D341Med (cell line): ENCODE measurements around the gene COX8A.
A peak's percentile ranks its signal among the peaks of the same experiment; 100 is the strongest.
"Not testable (repeated sequence)": the region's sequence is repeated elsewhere in the genome, so short reads cannot be mapped to it uniquely, and the experiment has no call there.

Experiments used
- DNase-seq: peaks from one replicate; pipeline ENCODE4 v3.0.0; 2012; ENCODE audit warnings: low spot score

COX8A gene, protein sequence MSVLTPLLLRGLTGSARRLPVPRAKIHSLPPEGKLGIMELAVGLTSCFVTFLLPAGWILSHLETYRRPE

DNA sequence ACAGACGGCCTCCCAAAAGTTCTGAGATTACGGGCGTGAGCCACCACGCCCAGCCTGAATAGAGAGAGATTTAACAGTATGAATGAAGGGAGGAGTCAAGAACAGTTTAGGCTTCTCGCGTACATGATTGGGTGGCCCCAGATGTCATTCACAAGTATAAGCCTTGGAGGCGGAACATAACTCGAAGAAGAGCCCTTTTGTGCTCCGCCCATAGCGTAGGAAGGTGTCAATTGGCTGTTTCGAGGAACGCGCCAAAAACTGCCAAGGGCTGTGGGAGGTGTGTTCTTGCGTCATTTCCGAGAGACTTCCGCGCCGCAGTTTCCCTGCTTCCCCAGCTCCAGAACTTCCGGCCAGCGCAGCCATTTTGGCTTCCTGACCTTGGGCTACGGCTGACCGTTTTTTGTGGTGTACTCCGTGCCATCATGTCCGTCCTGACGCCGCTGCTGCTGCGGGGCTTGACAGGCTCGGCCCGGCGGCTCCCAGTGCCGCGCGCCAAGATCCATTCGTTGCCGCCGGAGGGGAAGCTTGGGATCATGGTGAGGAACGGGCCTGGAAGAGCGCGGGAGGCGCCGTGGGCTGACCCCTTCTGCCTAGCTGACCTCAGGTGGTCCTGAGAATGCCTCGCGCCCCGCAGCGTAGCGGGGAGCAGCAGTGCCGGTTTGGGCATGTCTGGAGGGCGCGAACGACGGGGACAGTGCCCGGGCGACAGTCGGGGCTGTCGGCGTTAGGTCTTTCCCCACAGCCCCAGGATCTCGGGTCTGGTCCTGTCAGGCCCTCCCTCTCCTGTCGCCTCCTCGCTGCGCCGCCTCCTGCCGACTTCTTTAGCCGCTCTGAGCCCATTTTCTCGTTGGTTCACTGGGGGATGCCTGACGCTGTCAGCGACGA is at the start of gene COX8A:
Gene COX8A (plus strand): TSS at position 362 of the 885 bp plus-strand sequence. CDS start 61 bp downstream, at position 423.
- peak; percentile 93 for DNase-seq

DNA sequence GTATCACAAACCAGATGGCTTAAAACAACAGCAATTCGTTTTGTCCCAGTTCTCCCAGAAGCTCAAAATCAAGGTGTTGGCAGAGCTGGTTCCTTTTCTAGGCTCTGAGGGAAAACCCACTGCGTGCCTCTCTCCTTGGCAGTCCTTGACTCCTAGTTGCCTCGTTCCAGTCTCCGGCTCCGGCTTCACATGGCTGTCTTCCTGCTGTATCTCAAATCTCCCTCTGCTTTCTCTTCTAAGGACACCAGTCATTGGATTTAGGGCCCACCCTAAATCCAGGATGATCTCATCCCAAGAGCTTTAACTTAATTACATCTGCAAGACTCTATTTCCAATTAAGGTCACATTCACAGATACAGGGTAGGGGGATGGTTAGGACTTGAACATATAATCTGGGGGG is 44.8 kb upstream of the COX8A start:
- peak; percentile 39 for DNase-seq

DNA sequence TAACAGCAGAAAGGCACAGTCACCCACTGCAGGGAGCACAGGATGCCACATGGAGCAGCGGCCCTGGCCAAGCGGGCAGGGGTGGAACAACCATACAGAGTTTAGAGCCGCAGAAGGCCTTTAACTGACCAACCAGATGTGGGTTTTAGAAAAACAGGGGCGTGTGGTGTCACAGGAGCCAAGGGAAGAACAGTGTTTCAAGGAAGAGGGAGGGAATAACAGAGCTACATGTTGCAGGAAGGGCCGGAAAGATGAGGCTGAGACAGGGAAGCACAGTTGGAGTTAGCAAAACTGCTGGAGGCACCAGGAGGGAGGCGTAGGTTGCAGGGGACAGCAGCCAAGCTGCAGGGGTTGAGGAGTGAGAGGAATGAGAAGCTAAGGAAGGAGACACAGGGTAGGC is 43.4 kb upstream of the COX8A start:
- no peak for DNase-seq

DNA sequence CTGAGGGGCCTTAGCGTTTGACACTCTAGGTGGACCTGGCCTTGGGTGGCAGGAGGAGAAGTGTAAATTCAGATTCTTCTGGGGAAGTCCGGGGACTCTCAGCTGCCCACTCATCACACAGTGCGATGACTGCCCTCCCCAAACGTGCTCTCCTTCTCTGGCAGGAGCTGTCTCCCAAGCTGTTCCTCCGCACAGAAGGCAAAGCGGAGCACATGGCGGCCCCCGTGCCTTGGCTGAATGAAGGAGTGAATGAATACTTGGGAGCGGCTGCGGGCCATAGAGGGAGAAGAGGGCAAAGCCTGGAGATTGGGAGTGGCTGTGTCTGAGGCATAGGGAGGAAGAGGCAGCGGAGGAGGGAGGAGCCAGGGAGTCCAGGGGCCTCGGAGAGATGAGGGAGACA is 42.5 kb upstream of the COX8A start:
- DNase-seq = no peak

DNA sequence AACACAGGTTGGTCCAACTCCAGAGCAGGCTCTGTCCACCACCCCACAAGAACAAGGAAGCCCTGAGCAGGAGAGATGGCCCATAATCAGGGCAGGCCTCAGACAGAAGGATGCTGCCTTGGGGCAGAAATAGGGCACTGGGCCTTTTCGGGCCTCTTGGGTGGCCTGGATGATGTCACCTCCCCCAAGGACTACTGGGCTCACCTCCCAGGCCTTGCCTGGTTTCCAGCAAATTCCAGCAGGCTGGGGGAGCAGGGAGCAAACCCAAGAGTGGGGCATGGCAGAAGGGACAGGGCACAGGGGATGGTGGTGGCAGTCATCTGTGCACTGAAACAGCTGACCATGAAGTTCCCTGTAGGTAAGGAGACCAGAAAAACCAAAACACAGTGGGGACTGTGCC is 41.0 kb upstream of the COX8A start:
- DNase-seq = no peak

DNA sequence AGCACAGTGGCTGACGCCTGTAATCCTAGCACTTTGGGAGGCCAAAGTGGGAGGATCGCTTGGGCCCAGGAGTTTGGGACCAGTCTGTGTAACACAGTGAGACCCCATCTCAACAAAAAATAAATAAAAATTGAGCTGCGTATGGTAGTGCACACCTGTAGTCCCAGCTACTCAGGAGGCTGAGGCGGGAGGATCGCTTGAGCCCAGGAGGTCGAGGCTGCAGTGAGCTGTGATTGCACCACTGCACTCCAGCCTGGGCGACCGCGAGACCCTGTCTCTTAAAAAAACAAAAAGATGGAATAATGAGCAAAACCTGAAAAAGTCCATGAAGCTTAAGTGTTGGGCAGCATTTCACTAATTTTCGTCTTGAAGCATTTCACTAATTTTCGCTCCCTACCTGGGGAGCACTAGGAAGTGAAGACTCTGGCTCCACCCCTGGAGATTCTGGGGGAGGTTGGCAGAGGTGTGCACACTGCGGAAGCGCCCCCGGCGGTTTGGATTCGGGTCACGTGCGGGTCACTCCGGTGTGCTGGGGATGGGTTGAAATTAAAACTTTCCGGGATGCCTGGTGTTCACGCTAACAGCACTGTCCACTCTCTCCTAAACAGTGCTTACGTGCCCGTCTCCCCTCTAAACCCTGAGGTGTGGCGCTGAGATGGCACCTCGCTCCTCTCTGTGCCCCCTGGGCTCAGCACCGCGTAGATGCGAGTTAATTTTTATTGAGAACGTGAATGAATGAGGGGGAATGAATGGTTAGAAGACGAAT is 36.5 kb upstream of the COX8A start:
- DNase-seq = no peak

DNA sequence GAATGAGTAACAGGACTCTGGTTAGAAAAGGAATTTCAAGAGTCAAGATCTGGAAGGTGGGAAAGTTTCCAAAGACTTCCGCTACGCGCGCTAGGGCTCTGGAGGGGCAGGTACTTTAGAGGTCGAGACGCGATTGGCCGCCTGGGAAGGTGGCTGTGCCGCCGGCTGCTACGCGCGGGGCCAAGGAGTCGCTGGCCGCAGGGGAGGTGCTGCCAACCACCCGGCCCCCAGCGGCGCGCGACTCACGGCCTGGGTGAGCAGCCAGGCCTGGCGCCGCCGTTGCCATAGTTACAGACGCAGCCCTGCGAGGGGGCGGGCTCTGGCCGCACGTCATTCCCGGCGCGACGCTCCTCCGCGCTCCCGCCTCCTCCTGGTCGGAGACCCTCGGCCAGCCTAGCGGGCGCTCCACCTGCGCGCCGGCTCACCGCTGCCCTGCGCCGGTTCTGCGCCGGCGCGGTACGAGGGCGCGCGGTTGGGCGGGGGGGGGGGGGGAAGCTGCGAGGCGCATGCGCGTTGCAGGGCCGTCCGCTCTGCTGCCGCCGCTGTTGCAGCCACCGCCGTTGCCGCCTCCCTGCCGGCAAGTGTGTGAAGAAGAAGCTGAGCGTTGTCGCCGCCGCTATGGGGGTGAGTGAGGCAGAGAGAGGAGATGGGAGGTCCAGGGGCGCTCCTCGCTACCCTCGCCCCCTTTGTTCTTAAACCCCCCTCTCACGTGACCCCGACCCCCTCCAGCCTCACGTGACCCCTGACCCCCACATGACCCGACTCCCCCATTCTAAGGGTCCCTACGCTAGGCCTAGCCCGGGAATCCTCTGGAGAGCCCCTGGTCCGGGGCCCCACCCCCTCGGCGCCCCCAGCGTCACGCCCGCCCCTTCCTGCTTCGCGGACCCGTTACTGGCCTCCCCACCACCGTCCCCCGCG is 35.7 kb upstream of the COX8A start, which contains the start of gene NAA40:
Gene NAA40 (plus strand): TSS at position 524 of the 918 bp plus-strand sequence. CDS start 95 bp downstream, at position 619.
- peak; percentile 99 for DNase-seq

DNA sequence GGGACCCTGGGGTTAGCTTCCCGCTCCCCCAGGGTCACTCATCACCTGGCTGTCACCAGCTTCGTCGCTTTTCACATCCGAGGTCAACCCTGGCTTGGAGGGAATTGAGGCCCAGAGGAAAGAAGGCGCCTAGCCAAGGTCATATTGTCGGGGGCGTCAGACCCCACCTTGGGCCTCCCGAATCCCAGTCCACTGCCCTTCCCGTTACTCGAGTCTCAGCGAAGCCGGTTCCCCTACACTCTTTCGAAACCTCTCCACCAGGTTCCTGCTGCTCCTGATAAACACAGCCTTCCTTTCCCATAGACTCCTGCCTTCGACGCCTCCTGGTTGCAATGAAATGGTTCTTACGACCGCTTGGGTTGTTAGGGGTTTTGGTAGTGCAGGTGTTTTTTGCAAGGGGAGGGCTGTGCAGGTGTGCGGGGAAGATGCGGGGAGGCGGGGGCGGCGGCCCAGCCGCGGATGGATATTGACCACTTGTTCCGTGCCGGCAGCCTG is 35.0 kb upstream of the COX8A start:
- no peak for DNase-seq

DNA sequence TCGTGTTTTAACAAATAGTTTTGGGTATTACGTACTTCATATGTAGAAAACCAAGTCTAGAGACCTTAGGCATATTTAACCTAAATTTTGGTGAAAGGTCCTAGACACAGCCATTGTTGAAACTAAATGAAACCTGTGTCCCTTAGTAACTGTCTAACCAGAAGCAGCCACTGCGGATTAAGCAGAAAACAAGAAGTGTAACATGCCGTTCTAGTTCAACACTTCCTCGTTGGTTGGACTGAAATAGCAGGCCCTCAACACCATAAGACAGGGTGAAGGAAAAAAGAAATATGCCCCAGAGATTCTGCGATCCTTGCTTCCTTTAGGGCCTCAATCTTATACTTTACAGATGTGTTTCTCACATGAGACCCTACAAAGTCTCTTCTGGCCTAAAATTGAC is 33.6 kb upstream of the COX8A start:
- no peak for DNase-seq

DNA sequence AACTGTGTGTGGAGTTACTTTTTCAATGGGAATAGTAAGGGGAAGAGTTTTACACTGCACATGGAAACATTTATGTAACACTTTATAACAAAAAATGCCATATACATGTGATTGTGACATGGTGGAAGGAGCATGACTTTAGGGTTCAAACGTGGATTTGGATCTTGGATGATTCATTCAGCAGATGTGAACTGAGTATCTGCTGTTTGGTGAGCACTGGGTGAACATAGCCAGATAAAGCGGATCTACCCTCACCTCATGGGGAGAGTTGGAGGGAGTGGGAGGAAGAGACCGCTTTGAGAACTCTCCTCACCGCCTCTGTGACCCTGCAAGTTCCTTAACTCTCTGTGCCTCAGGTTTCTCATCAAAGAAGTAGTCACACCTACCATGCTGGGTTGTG is 32.5 kb upstream of the COX8A start:
- DNase-seq = no peak

DNA sequence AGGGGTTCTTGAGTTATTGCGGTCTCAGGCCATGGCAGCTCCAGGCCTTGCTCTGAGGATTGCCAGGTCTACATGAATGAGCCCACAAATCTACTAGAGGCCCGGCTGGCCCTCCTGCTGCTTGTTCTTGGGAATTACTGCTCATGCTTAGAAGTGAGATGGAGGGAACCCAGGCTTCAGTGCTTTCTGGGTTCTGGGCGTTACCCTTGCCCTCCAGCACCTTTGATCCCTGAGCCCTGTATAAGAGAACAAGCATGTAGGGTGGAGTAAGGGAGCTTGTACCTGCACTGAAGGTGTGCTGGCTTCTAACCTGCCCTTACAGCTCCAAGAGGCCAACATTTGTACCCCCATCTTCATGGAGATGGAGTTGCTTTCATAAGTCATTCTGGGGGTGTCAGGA is 31.6 kb upstream of the COX8A start:
- no peak for DNase-seq

DNA sequence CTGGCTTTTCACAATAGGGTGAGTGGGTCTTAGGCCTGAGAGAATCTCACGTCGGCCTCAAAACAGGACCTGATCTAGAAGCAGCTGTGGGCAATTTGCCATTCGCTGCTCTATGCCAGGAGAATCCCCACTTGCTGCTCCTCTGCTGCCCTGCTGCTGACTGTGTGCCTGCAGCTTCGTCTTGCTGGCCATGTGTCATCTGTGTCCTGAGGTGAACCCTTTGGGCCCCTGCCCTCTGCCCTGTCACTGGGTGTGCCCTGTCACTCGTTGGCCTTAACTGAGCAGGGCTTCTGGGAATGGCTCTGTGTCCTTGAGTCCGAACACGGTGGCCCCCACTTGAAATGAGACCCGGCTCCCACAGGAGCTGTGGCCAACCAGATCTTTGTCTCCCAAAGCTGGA is 29.4 kb upstream of the COX8A start:
- no peak for DNase-seq

DNA sequence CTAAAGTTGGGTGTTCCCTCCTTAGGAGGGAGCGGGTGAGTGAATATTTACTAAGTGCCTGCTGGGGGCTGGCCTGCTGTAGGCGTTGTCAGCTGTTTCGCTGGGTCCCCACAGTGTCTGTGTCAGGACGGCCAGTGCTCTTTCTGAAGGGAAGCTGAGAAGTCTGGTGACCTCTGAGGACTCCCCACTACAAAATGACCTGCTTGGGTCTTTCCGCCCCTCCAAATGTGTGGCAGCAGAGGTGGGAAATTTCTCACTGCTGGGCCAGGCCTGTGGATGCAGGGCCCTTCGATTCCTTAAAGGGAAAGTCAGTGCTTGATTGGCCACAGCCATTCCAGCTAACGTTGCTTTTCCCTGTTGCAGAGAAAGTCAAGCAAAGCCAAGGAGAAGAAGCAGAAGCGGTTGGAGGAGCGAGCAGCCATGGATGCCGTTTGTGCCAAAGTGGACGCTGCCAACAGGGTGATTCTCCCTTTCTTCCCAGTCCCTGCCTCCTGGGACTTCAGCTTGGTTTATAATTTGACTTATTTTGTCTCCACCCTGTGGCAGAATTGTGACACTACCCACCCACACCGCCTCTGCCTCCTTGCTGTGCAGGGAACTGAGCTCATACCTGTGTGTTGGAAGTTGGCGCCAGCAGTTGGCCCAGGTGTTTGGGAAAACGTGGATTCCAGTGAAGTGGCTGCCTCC is 28.8 kb upstream of the COX8A start:
- DNase-seq = peak; percentile 85

DNA sequence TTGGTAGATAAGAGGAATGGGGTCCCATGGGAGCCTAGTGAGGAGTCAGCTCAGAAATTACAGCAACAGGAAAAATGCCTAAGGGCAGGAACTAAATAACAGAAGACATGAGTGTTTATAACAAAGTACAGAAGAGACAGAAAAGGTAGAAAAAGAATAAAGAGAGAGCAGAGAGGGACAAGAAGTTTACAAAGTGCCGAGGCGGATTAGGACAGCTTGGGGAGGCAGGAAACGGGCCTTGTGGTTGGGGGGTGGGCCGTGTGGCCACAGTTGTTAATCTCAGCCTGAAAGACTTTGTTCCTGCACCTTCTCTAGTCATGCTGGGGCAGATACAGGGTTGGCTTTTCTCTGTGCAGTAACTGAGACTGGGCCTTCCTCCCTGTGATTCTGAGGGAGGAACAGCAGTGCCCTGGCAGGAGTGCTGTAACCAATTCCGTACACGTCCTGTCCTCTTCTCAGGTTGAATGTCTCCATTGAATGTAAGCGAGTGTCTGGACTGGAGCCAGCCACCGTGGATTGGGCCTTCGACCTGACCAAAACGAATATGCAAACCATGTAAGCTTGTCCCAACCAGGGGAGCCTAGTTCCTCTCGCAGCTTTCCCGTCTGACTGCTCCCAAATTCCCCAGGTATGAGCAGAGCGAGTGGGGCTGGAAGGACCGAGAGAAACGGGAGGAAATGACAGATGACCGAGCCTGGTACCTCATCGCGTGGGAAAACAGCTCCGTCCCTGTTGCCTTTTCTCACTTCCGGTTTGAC is 22.5 kb upstream of the COX8A start:
- no peak for DNase-seq

DNA sequence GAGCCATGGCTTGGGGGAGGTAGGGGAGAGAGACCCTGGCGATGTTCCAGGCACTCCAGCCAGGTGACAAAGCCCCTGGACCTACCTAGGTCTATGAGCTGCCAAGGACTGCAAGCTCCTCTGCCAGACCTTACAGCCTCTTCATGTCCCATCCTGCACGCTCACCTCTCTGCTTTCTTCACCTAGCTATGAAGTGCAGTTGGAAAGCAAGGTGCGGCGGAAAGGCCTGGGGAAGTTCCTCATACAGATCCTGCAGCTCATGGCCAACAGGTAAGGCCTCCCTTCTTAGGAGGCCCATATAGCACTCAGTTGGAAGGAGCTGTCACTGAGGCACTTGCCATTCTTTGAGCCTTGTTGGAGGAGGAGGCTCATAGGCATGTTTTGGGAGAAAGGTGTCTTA is 21.9 kb upstream of the COX8A start:
- no peak for DNase-seq

DNA sequence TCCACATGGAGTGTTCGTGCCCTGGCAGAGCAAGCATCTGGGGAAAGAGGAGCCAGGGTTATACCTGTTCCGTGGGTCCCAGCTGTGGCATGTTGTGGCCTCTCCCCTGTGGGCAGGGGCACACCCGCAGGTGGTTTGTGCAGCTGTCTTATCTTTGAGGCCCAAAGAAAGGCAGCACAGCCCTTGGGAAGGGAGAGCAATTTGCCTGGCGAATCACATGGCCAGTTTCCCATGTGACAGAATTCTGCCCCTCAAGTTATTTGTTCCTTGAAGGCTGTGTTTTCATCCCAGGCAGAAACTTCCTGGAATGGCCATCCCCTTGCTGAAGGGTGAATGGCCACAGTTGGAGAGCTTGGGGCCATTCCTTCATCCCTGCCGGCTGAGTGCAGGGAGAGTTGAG is 16.4 kb upstream of the COX8A start:
- DNase-seq = no peak

DNA sequence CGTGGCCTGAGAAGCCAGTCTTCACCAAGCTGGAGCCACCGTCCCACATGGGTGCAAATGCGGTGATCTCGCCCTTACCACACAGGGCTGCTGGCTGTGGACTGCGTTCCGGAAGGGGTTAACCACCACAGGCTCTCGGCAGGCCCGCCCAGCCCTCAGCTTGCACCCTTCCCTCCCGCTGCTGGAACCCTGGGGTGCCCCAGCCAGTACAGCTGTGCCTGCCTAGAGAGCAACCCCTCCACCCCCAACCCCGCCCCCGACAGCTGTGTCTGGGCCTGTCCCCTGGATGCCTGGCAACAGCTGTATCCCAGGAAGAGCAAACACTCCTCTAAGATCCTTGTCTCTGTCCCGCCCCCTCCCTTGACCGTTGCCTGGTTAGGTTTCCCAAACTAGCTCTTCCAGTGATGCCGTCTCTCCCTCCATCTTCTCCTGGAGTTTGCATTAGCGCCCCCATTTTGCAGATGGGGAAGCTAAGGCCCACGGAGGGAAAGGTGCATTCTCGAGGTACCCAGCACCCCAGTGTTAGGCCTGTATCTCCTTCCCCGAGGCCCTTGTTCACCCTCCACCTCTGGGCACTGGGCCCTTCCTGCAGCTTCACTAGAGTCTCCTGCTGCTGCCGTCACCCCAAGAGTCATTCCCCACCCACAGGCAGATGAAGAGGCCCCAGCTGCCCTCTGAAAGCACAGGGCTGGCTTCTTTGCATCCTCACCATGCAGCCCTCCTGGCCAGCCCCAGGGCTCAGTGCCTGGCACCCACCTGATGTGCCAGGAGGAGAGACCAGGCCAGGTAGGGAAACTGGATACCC is 12.6 kb upstream of the COX8A start:
- peak; percentile 36 for DNase-seq

DNA sequence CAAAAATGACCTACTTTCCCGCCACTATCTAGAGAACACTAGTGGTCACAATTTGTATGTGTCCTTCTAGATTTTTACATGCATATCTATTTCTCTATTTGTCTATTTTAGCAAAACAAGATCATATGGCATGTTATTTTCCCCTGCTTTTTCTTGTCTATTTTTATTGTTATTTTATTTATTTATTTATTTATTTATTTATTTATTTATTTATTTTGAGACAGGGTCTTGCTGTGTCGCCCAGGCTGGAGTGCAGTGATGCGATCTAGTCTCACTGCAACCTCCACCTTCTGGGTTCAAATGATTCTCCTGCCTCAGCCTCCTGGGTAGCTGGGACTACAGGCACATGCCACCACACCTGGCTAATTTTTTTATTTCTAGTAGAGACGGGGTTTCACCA is 10.5 kb upstream of the COX8A start:
- DNase-seq = not testable (repeated sequence)

DNA sequence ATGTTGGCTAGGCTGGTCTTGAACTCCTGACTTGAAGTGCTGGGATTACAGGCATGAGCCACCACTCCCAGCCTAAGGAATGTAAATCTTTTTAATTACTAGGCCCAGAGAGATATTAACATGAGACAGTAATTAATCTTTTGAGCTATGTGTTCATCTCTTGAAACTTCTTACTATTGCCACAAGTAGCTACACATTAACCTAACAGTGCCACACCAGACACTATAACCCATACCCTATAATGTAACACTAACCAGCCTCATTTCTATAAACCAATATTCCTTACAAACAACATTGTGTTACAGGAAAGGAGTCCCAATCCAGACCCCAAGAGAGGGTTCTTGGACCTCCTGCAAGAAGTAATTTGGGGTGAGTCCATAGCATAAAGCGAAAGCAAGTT is 8.0 kb upstream of the COX8A start:
- DNase-seq = no peak

DNA sequence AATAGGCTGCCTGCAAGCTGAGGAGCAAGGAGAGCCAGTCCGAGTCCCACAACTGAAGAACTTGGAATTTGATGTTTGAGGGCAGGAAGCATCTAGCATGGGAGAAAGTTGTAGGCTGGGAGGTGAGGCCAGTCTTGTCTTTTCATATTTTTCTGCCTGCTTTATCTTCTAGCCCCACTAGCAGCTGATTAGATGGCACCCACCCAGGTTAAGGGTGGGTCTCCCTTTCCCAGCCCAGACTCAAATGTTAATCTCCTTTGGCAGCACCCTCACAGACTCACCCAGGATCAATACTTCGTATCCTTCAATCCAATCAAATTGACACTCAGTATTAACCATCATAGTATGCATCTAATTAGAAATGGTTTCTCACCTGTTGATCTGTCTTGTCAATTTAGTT is 5.0 kb upstream of the COX8A start:
- no peak for DNase-seq
